ENCODE data around the gene DNAAF8. TPM values are rescaled to one million over a fixed set of nuclear protein-coding genes. Genes with fewer than 3 reads are reported as not detected.
"Not testable (repeated sequence)": the region's sequence is repeated elsewhere in the genome, so short reads cannot be mapped to it uniquely, and the experiment has no call there.

The DNAAF8 gene
- polyA plus RNA-seq, 1 donor from 2014 or later = 3.4 TPM

- H3K79me2 ChIP-seq (replicated peaks; ENCODE audit: insufficient read depth, low read length) = no peaks in the 10 kb centered on the region
- no peaks in the 10 kb centered on the region for H3K9me2 ChIP-seq (ENCODE audit: insufficient read depth, low read length)
- H3F3A ChIP-seq (ENCODE audit: insufficient read depth, low read length, poor library complexity, severe bottlenecking) = no peaks in the 10 kb centered on the region
- no peak for TF ChIP-seq SMC3 (conservative IDR thresholded peaks at IDR 0.05; ENCODE audit: poor library complexity)
- no peak for TF ChIP-seq EP300 (conservative IDR thresholded peaks at IDR 0.05; ENCODE audit: poor library complexity, severe bottlenecking)
- TF ChIP-seq RAD21 (conservative IDR thresholded peaks at IDR 0.05) = no peak
- TF ChIP-seq MXI1 (conservative IDR thresholded peaks at IDR 0.05; ENCODE audit: poor library complexity, severe bottlenecking) = no peak
- no peak for TF ChIP-seq CTCF (IDR thresholded peaks at IDR 0.05; ENCODE audit: poor library complexity, severe bottlenecking)
- no peak for TF ChIP-seq TAF1 (IDR thresholded peaks at IDR 0.05; ENCODE audit: low read depth)
- TF ChIP-seq REST (IDR thresholded peaks at IDR 0.05; ENCODE audit: borderline replicate concordance) = no peak
- TF ChIP-seq POLR2AphosphoS5 (IDR thresholded peaks at IDR 0.05) = no peak
- TF ChIP-seq EZH2 (IDR thresholded peaks at IDR 0.05; ENCODE audit: borderline replicate concordance, insufficient read depth, low read length, poor library complexity, severe bottlenecking) = no peak
- H3K36me3 ChIP-seq (ENCODE audit: insufficient read depth, low read length) = no peaks in the 10 kb centered on the region
- no peak overlapping the region for H3K9ac ChIP-seq (ENCODE audit: low read length)
- H2AFZ ChIP-seq (ENCODE audit: low read depth, low read length) = no peak overlapping the region
- H4K20me1 ChIP-seq (ENCODE audit: insufficient read depth) = no peaks in the 10 kb centered on the region
- no peak overlapping the region for H3K27ac ChIP-seq (ENCODE audit: low read length)
- no peak overlapping the region for H3K4me2 ChIP-seq (ENCODE audit: low read length)
- no peaks in the 10 kb centered on the region for H3K9me3 ChIP-seq (ENCODE audit: low read length)
- H3K4me3 ChIP-seq (ENCODE audit: low read length) = no peak overlapping the region
- no peaks in the 10 kb centered on the region for H3K27me3 ChIP-seq (ENCODE audit: insufficient read depth, low read depth, low read length)
Measured at GRCh38 chr16:4783951-4784336, 49.6 kb downstream of the DNAAF8 start.

- not testable (repeated sequence) for H3K9ac ChIP-seq (ENCODE audit: low read length); H3K4me2 ChIP-seq (ENCODE audit: low read length); H3K27me3 ChIP-seq (ENCODE audit: insufficient read depth, low read depth, low read length); H3K79me2 ChIP-seq (replicated peaks; ENCODE audit: insufficient read depth, low read length); H3K36me3 ChIP-seq (ENCODE audit: insufficient read depth, low read length); H3K9me2 ChIP-seq (ENCODE audit: insufficient read depth, low read length); H3F3A ChIP-seq (ENCODE audit: insufficient read depth, low read length, poor library complexity, severe bottlenecking); H3K4me3 ChIP-seq (ENCODE audit: low read length); H3K27ac ChIP-seq (ENCODE audit: low read length); H2AFZ ChIP-seq (ENCODE audit: low read depth, low read length); H3K9me3 ChIP-seq (ENCODE audit: low read length); H4K20me1 ChIP-seq (ENCODE audit: insufficient read depth)
Measured at GRCh38 chr16:4784444-4784987, 50.2 kb downstream of the DNAAF8 start.
